Mesendoderm (in vitro differentiated cells): ENCODE data around the gene ARID5B.

Source experiments
- DNase-seq: peaks from one replicate; pipeline ENCODE4 v3.0.0; 2013
- H2AK5ac ChIP-seq: 2 replicates; pipeline ENCODE4 v1.6.1; 2013; ENCODE audit warnings: low read length, inconsistent platforms
- H2BK120ac ChIP-seq: 2 replicates; pipeline ENCODE4 v1.6.1; 2013; ENCODE audit warnings: low read depth, mild to moderate bottlenecking, low read length, moderate library complexity, mixed read lengths
- H2BK15ac ChIP-seq: replicated peaks from 2 replicates; pipeline ENCODE4 v1.6.1; 2013; ENCODE audit warnings: low read depth, mild to moderate bottlenecking, moderate library complexity
- H2BK5ac ChIP-seq: 2 replicates; pipeline ENCODE4 v1.6.1; 2013; ENCODE audit warnings: low read length, inconsistent platforms
- H3K18ac ChIP-seq: 2 replicates; pipeline ENCODE4 v1.6.1; 2013; ENCODE audit warnings: mild to moderate bottlenecking, low read length, mixed read lengths
- H3K23ac ChIP-seq: one replicate; pipeline ENCODE4 v1.6.1; 2013; ENCODE audit warnings: low read length
- H3K27ac ChIP-seq: 2 replicates; pipeline ENCODE4 v1.5.1; 2013; ENCODE audit warnings: low read depth, mild to moderate bottlenecking, inconsistent platforms, low read length, moderate library complexity
- H3K27me3 ChIP-seq: 2 replicates; pipeline ENCODE4 v1.6.1; 2013; ENCODE audit warnings: low read length, control low read depth, mild to moderate bottlenecking, inconsistent platforms; ENCODE audit not compliant: insufficient read depth, poor library complexity
- H3K36me3 ChIP-seq: 2 replicates; pipeline ENCODE4 v1.6.1; 2013; ENCODE audit warnings: low read length, inconsistent platforms; ENCODE audit not compliant: control insufficient read depth, insufficient read depth
- H3K4ac ChIP-seq: one replicate; pipeline ENCODE4 v1.6.1; 2013; ENCODE audit warnings: low read depth, mild to moderate bottlenecking, low read length, moderate library complexity
- H3K4me1 ChIP-seq: 2 replicates; pipeline ENCODE4 v1.6.1; 2013; ENCODE audit warnings: low read depth, low read length, inconsistent platforms; ENCODE audit not compliant: control insufficient read depth
- H3K4me2 ChIP-seq: 2 replicates; pipeline ENCODE4 v1.6.1; 2013; ENCODE audit warnings: low read length
- H3K4me3 ChIP-seq: 2 replicates; pipeline ENCODE4 v1.5.1; 2013; ENCODE audit warnings: mild to moderate bottlenecking, low read length
- H3K56ac ChIP-seq: one replicate; pipeline ENCODE4 v1.6.1; 2013; ENCODE audit warnings: low read length
- H3K79me1 ChIP-seq: 2 replicates; pipeline ENCODE4 v1.6.1; 2013; ENCODE audit warnings: low read length, inconsistent platforms
- H3K79me2 ChIP-seq: 2 replicates; pipeline ENCODE4 v1.6.1; 2013; ENCODE audit warnings: mild to moderate bottlenecking, low read length; ENCODE audit not compliant: control insufficient read depth, insufficient read depth
- H3K9ac ChIP-seq: 2 replicates; pipeline ENCODE4 v1.6.1; 2013; ENCODE audit warnings: low read length, inconsistent platforms
- H4K5ac ChIP-seq: one replicate; pipeline ENCODE4 v1.6.1; 2013; ENCODE audit warnings: low read length
- H4K8ac ChIP-seq: one replicate; pipeline ENCODE4 v1.6.1; 2013; ENCODE audit warnings: low read depth, mild to moderate bottlenecking, control low read depth, low read length, moderate library complexity
- WGBS: extraction: QIAGEN DNeasy Blood & Tissue Kit; methylation state at CpG from one replicate; pipeline ENCODE4 v1.1.7; 2013; ENCODE audit warnings: low lambda C conversion rate, missing lambda C conversion rate; ENCODE audit not compliant: insufficient coverage; ENCODE audit errors: extremely low coverage; 5-methylcytosine and 5-hydroxymethylcytosine counted together

ARID5B gene

GRCh38 chr10:62075912-62076311 lies 174.4 kb downstream of the ARID5B start:
- Histone ChIP-seq H4K5ac (no peak overlapping the region), H4K8ac (no peak overlapping the region), H3K27ac (no peak overlapping the region), H2BK5ac (no peak overlapping the region), H3K79me1 (no peaks in the 10 kb centered on the region), H3K4me1 (no peaks in the 10 kb centered on the region), H3K36me3 (no peaks in the 10 kb centered on the region), H2BK15ac (no peak overlapping the region), H2AK5ac (no peak overlapping the region), H2BK120ac (no peak overlapping the region), H3K23ac (no peak overlapping the region), H3K4me2 (no peak overlapping the region), H3K79me2 (no peaks in the 10 kb centered on the region), H3K18ac (no peak overlapping the region), H3K27me3 (no peaks in the 10 kb centered on the region), H3K4ac (no peak overlapping the region), H3K4me3 (no peak overlapping the region), H3K9ac (no peak overlapping the region), H3K56ac (no peak overlapping the region)
- WGBS: no CpG with 5 or more reads among the region's 8 CpGs
- DNase-seq: no peak

- H3K4me2 ChIP-seq: no peak overlapping the region
- H3K27me3 ChIP-seq: no peaks in the 10 kb centered on the region
- no peak overlapping the region for H2BK120ac ChIP-seq
- no CpG with 5 or more reads among the region's 2 CpGs for WGBS
- peak; percentile 25 for DNase-seq
- H3K4me1 ChIP-seq: no peaks in the 10 kb centered on the region
- no peak overlapping the region for H4K8ac ChIP-seq
- no peak overlapping the region for H3K9ac ChIP-seq
- H3K56ac ChIP-seq: no peak overlapping the region
- no peak overlapping the region for H2BK15ac ChIP-seq
- no peak overlapping the region for H3K27ac ChIP-seq
- H2BK5ac ChIP-seq: no peak overlapping the region
- no peak overlapping the region for H2AK5ac ChIP-seq
- no peaks in the 10 kb centered on the region for H3K79me1 ChIP-seq
- H4K5ac ChIP-seq: no peak overlapping the region
- no peak overlapping the region for H3K4ac ChIP-seq
- no peak overlapping the region for H3K23ac ChIP-seq
- H3K4me3 ChIP-seq: no peak overlapping the region
- no peaks in the 10 kb centered on the region for H3K36me3 ChIP-seq
- no peaks in the 10 kb centered on the region for H3K79me2 ChIP-seq
- no peak overlapping the region for H3K18ac ChIP-seq
Measured at GRCh38 chr10:62076891-62077290, 175.4 kb downstream of the ARID5B start.

GRCh38 chr10:62077330-62078015 lies 176.0 kb downstream of the ARID5B start:
- H3K4me3 ChIP-seq: no peak overlapping the region
- H4K5ac ChIP-seq: no peak overlapping the region
- H3K79me1 ChIP-seq: no peaks in the 10 kb centered on the region
- no peak overlapping the region for H3K56ac ChIP-seq
- H3K36me3 ChIP-seq: no peaks in the 10 kb centered on the region
- no peak overlapping the region for H2AK5ac ChIP-seq
- no peak overlapping the region for H2BK120ac ChIP-seq
- H3K27ac ChIP-seq: no peak overlapping the region
- no peaks in the 10 kb centered on the region for H3K79me2 ChIP-seq
- no peak overlapping the region for H3K9ac ChIP-seq
- H4K8ac ChIP-seq: no peak overlapping the region
- no peaks in the 10 kb centered on the region for H3K4me1 ChIP-seq
- no peak overlapping the region for H3K4ac ChIP-seq
- no peak overlapping the region for H3K18ac ChIP-seq
- WGBS: no CpG with 5 or more reads among the region's 2 CpGs
- no peaks in the 10 kb centered on the region for H3K27me3 ChIP-seq
- no peak overlapping the region for H2BK15ac ChIP-seq
- no peak overlapping the region for H2BK5ac ChIP-seq
- H3K4me2 ChIP-seq: no peak overlapping the region
- DNase-seq: no peak
- H3K23ac ChIP-seq: no peak overlapping the region

GRCh38 chr10:62079885-62080559 lies 178.5 kb downstream of the ARID5B start:
- no peak overlapping the region for H2AK5ac ChIP-seq

GRCh38 chr10:62080905-62081304 lies 179.4 kb downstream of the ARID5B start:
- no peak overlapping the region for H3K27ac ChIP-seq
- H3K56ac ChIP-seq: no peak overlapping the region
- no peaks in the 10 kb centered on the region for H3K4me1 ChIP-seq
- peak; percentile 13 for DNase-seq
- H2AK5ac ChIP-seq: no peak overlapping the region
- H2BK15ac ChIP-seq: no peak overlapping the region
- H4K5ac ChIP-seq: no peak overlapping the region
- H2BK120ac ChIP-seq: no peak overlapping the region
- no peak overlapping the region for H3K23ac ChIP-seq
- H3K18ac ChIP-seq: no peak overlapping the region
- no peaks in the 10 kb centered on the region for H3K27me3 ChIP-seq
- no CpG with 5 or more reads among the region's 5 CpGs for WGBS
- no peak overlapping the region for H3K4ac ChIP-seq
- H3K9ac ChIP-seq: no peak overlapping the region
- H3K79me2 ChIP-seq: no peaks in the 10 kb centered on the region
- no peak overlapping the region for H2BK5ac ChIP-seq
- H3K4me2 ChIP-seq: no peak overlapping the region
- H4K8ac ChIP-seq: no peak overlapping the region
- no peak overlapping the region for H3K4me3 ChIP-seq
- H3K36me3 ChIP-seq: no peaks in the 10 kb centered on the region
- no peaks in the 10 kb centered on the region for H3K79me1 ChIP-seq

More at GRCh38 chr10:62079885-62080559, 178.5 kb downstream of the ARID5B start:
- no peaks in the 10 kb centered on the region for H3K4me1 ChIP-seq
- no peaks in the 10 kb centered on the region for H3K79me2 ChIP-seq
- H3K4me2 ChIP-seq: no peak overlapping the region
- H3K27me3 ChIP-seq: no peaks in the 10 kb centered on the region
- no peaks in the 10 kb centered on the region for H3K79me1 ChIP-seq
- no peak overlapping the region for H3K4ac ChIP-seq
- no peak overlapping the region for H3K27ac ChIP-seq
- no peak for DNase-seq
- no peak overlapping the region for H3K9ac ChIP-seq
- H2BK120ac ChIP-seq: no peak overlapping the region
- no peak overlapping the region for H2BK5ac ChIP-seq
- no peak overlapping the region for H3K4me3 ChIP-seq
- H4K8ac ChIP-seq: no peak overlapping the region
- H3K56ac ChIP-seq: no peak overlapping the region
- no peak overlapping the region for H3K23ac ChIP-seq
- H3K36me3 ChIP-seq: no peaks in the 10 kb centered on the region
- H2BK15ac ChIP-seq: no peak overlapping the region
- H4K5ac ChIP-seq: no peak overlapping the region
- WGBS: no CpG with 5 or more reads among the region's 8 CpGs
- H3K18ac ChIP-seq: no peak overlapping the region
